ENCODE measurements around the gene ATAT1. TPM values are rescaled to one million over a fixed set of nuclear protein-coding genes. Genes with fewer than 3 reads are reported as not detected.

The ATAT1 gene
- total and polyA plus RNA-seq, 4 experiments from 2014 or later: 0.29 to 9.4 (median 5.1) TPM

DNA sequence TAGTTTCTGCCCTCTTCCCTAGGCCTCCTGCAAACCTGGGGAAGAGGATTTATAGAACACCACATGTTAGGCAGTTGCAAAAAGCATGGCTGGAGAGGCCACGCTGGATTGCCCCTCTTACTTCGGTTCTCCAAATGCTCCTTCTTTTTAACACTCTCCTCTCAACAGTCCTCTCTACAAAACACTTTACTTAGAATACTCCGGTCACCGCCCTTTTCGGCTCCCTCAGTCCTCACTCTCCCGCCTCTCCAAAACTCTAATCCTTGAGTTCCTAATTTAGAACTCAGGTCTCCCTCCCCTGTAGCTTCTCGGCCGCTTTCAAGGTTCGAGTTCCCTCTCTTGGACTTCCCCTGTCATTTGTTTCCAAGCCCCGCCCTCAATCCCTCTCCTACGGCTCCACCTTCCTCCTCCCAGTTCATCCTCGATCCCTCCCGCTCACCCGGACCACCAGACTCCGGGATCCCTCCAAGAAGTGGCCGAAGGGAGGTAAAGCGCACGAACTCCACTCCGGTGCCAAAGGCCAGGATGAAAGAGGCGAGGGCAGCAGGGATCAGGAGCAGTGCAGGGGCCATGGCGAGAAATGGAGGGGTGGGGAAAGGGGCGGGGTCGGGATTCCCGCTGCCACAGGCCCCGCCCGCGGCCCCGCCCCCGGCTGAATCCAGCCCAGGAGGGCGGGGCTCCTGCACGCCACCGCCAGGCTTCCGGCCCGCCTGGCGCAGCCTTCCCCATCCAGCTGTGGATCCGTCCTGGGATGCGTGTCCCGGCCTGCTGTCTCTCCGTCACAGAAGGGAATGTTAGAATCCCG is 63.9 kb downstream of the ATAT1 start, which contains the start of gene NRM:
Gene NRM, minus strand, starts transcription at position 582 of the 805 bp plus-strand sequence. Its CDS starts 10 bp downstream, at position 572.
- Histone ChIP-seq H3K4me3 (ENCODE audit: low read length in 2 of 2) (peak within 1 kb of the TSS; percentile 68 to 76), H3K9me3 (ENCODE audit: control insufficient read depth in 1 of 2, low read length in 2 of 2) (no peaks in the 10 kb centered on the region), H3K27me3 (ENCODE audit: insufficient read depth, low read length) (no peaks in the 10 kb centered on the region), H3K27ac (ENCODE audit: low read depth, low read length) (peak within 1 kb of the TSS; percentile 46), H3K4me1 (ENCODE audit: insufficient read depth, low read length) (peaks cover 40% of the 10 kb centered on the region), H3K36me3 (ENCODE audit: insufficient read depth, low read length) (no peaks in the 10 kb centered on the region)
- H3K27ac Mint-ChIP-seq: peak within 1 kb of the TSS; percentile 83 to 96 (median 93)
- peaks cover 0 to 18% of the 10 kb centered on the region in 2 donors for H3K36me3 Mint-ChIP-seq
- peak within 1 kb of the TSS; percentile 85 to 93 (median 90) for H3K4me3 Mint-ChIP-seq
- DNase-seq: peak in 4 of 5 donors; percentile 49 to 59 (median 53)
- intact Hi-C loops (cut with micrococcal nuclease): loop anchor here (1.0 kb wide), 1 partner anchor 8 kb away; no protein-coding TSS in a partner anchor
- POLR2A ChIA-PET (ENCODE audit: partially characterized antibody): interaction anchor here (4.7 to 47.0 kb wide), 3 partner anchors 5 to 76 kb away, joined by 27 to 1474 read pairs (median 1474); partner anchors contain the start of genes DHX16, MDC1, NRM and PPP1R18
- peaks cover 36 to 52% (median 41%) of the 10 kb centered on the region in 4 donors for H3K4me1 Mint-ChIP-seq
- no peaks in the 10 kb centered on the region for H3K27me3 Mint-ChIP-seq
- CTCF ChIA-PET (ENCODE audit: partially characterized antibody): interaction anchor here (0.8 to 3.7 kb wide), 5 partner anchors 12 to 40 kb away, joined by 3 to 26 read pairs (median 12); no protein-coding TSS in a partner anchor
- H3K9me3 Mint-ChIP-seq: no peaks in the 10 kb centered on the region

- intact Hi-C loops (cut with micrococcal nuclease): no loop called here
- H3K27ac ChIP-seq (ENCODE audit: low read depth, low read length): peak overlapping the region; percentile 46
- H3K4me1 Mint-ChIP-seq: peaks cover 35 to 47% (median 40%) of the 10 kb centered on the region in 4 donors
Measured at GRCh38 chr6:30691208-30691847, 64.7 kb downstream of the ATAT1 start.

More at GRCh38 chr6:30691208-30691847, 64.7 kb downstream of the ATAT1 start:
- ChIA-PET POLR2A (ENCODE audit: partially characterized antibody) (interaction anchor here (4.7 to 47.0 kb wide), 3 partner anchors 6 to 77 kb away, joined by 27 to 1474 read pairs (median 1474); partner anchors contain the start of genes DHX16, MDC1, NRM and PPP1R18), CTCF (ENCODE audit: partially characterized antibody) (interaction anchor here (0.7 to 3.3 kb wide), 4 partner anchors 12 to 40 kb away, joined by 3 to 22 read pairs (median 8); no protein-coding TSS in a partner anchor)
- Histone ChIP-seq H3K36me3 (ENCODE audit: insufficient read depth, low read length) (no peaks in the 10 kb centered on the region), H3K27me3 (ENCODE audit: insufficient read depth, low read length) (no peaks in the 10 kb centered on the region), H3K9me3 (ENCODE audit: control insufficient read depth in 1 of 2, low read length in 2 of 2) (no peaks in the 10 kb centered on the region), H3K4me3 (ENCODE audit: low read length in 2 of 2) (peak overlapping the region in 1 of 2 donors; percentile 68), H3K4me1 (ENCODE audit: insufficient read depth, low read length) (peaks cover 40% of the 10 kb centered on the region)
- Mint-ChIP-seq H3K36me3 (peaks cover 0 to 12% of the 10 kb centered on the region in 2 donors), H3K4me3 (peak overlapping the region; percentile 85 to 91 (median 89)), H3K27me3 (no peaks in the 10 kb centered on the region), H3K27ac (peak overlapping the region; percentile 49 to 96 (median 86)), H3K9me3 (no peaks in the 10 kb centered on the region)
- no peak for DNase-seq

Small RNA genes within 50 kb of the gene (microRNA-seq; reads per million reads assigned to microRNA genes)
- 10.8 reads per million, percentile 40 among the genes with 10 or more reads in this experiment for gene MIR877 (ENCODE audit: borderline microRNAs expressed, borderline number of aligned reads, borderline replicate concordance)

Other genes starting within 250 kb of the ATAT1 start
- gene HLA-E, start 137.4 kb upstream of the ATAT1 start, total RNA-seq: 1,000 to 10,000 TPM; 1,097 to 1,122 TPM
- 1,000 to 10,000 TPM; 2,441 to 3,541 TPM for gene HLA-E, start 137.4 kb upstream of the ATAT1 start, polyA plus RNA-seq
- 10 to 100 TPM; 83.4 to 83.9 TPM for gene GNL1, start 70.4 kb upstream of the ATAT1 start, total RNA-seq
- 10 to 100 TPM; 37.4 to 51.5 TPM for gene GNL1, start 70.4 kb upstream of the ATAT1 start, polyA plus RNA-seq
- 10 to 100 TPM; 26.4 to 29.1 TPM for gene PRR3, start 69.6 kb upstream of the ATAT1 start, total RNA-seq
- gene PRR3, start 69.6 kb upstream of the ATAT1 start, polyA plus RNA-seq: 1 to 10 TPM; 4.3 to 8.5 TPM
- 10 to 100 TPM; 60.8 to 66.8 TPM for gene ABCF1, start 55.4 kb upstream of the ATAT1 start, total RNA-seq
- gene ABCF1, start 55.4 kb upstream of the ATAT1 start, polyA plus RNA-seq: 10 to 100 TPM in 1 of 2 donors, 1 to 10 TPM in 1; 7.5 to 46.6 TPM
- gene PPP1R10, start 9.6 kb upstream of the ATAT1 start, total RNA-seq: 100 to 1,000 TPM; 224 to 231 TPM
- 10 to 100 TPM in 1 of 2 donors, 1 to 10 TPM in 1; 8.5 to 30.6 TPM for gene PPP1R10, start 9.6 kb upstream of the ATAT1 start, polyA plus RNA-seq
- gene MRPS18B, start 9.0 kb upstream of the ATAT1 start, total RNA-seq: 10 to 100 TPM; 44.4 to 46.3 TPM
- gene MRPS18B, start 9.0 kb upstream of the ATAT1 start, polyA plus RNA-seq: 100 to 1,000 TPM; 112 to 126 TPM
- 10 to 100 TPM; 29.3 to 35.0 TPM for gene C6orf136, start 20.3 kb downstream of the ATAT1 start, total RNA-seq
- 10 to 100 TPM in 1 of 2 donors, 1 to 10 TPM in 1; 6.2 to 16.0 TPM for gene C6orf136, start 20.3 kb downstream of the ATAT1 start, polyA plus RNA-seq
- 10 to 100 TPM; 53.4 to 54.6 TPM for gene DHX16, start 46.1 kb downstream of the ATAT1 start, total RNA-seq
- 10 to 100 TPM; 22.0 to 30.2 TPM for gene DHX16, start 46.1 kb downstream of the ATAT1 start, polyA plus RNA-seq
- 100 to 1,000 TPM; 122 to 127 TPM for gene PPP1R18, start 59.8 kb downstream of the ATAT1 start, total RNA-seq
- gene PPP1R18, start 59.8 kb downstream of the ATAT1 start, polyA plus RNA-seq: 100 to 1,000 TPM in 1 of 2 donors, 10 to 100 TPM in 1; 68.2 to 117 TPM
- 1 to 10 TPM; 6.4 to 6.6 TPM for gene NRM, start 64.1 kb downstream of the ATAT1 start, total RNA-seq
- gene NRM, start 64.1 kb downstream of the ATAT1 start, polyA plus RNA-seq: 10 to 100 TPM in 1 of 2 donors, 1 to 10 TPM in 1; 9.1 to 15.8 TPM
- gene MDC1, start 90.4 kb downstream of the ATAT1 start, total RNA-seq: 10 to 100 TPM; 60.7 to 73.5 TPM
- gene MDC1, start 90.4 kb downstream of the ATAT1 start, polyA plus RNA-seq: 1 to 10 TPM in 1 of 2 donors, not detected in 1; 9.8 TPM
- gene TUBB, start 93.5 kb downstream of the ATAT1 start, total RNA-seq: 100 to 1,000 TPM; 285 to 300 TPM
- 100 to 1,000 TPM in 1 of 2 donors, 10 to 100 TPM in 1; 74.8 to 142 TPM for gene TUBB, start 93.5 kb downstream of the ATAT1 start, polyA plus RNA-seq
- gene FLOT1, start 115.8 kb downstream of the ATAT1 start, total RNA-seq: 10 to 100 TPM; 75.3 to 78.5 TPM
- 10 to 100 TPM; 74.6 to 82.1 TPM for gene FLOT1, start 115.8 kb downstream of the ATAT1 start, polyA plus RNA-seq
- 10 to 100 TPM; 11.3 to 11.4 TPM for gene IER3, start 117.7 kb downstream of the ATAT1 start, total RNA-seq
- gene IER3, start 117.7 kb downstream of the ATAT1 start, polyA plus RNA-seq: under 1 TPM; 0.77 to 0.83 TPM

Data from CD4-positive, alpha-beta memory T cell (primary cell).